GM12875 (cell line): ENCODE measurements around the gene PIM1.

Experiments
- H3K4me3 ChIP-seq: one replicate; pipeline ENCODE4 v1.5.1; 2011; ENCODE audit warnings: low read depth, low read length, control low read depth
- CTCF ChIP-seq: IDR thresholded peaks from 2 replicates; pipeline ENCODE4 v1.5.1; 2011; ENCODE audit warnings: low read depth, mild to moderate bottlenecking, control low read depth, inconsistent platforms, low read length, moderate library complexity, borderline replicate concordance; ENCODE audit not compliant: insufficient read depth

PIM1 gene

DNA sequence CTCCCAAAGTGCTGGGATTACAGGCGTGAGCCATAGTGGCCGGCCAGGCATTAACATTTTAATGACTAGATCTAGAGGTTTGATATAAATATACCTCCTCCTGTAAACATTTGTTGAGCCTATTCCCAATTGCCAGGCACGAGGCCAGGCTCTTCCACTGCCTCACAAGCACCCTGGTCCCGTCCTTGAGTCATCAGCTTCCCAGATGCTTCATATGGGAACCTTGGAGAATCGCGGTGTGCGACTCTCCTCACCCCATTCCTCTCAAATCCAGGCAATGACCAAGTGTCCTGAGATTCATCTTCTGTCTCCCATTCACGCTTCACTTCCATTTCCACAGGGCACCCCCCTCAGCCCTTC, 35.9 kb upstream of the PIM1 start:
- H3K4me3 ChIP-seq = no peak overlapping the region
- no peak for TF ChIP-seq CTCF

DNA sequence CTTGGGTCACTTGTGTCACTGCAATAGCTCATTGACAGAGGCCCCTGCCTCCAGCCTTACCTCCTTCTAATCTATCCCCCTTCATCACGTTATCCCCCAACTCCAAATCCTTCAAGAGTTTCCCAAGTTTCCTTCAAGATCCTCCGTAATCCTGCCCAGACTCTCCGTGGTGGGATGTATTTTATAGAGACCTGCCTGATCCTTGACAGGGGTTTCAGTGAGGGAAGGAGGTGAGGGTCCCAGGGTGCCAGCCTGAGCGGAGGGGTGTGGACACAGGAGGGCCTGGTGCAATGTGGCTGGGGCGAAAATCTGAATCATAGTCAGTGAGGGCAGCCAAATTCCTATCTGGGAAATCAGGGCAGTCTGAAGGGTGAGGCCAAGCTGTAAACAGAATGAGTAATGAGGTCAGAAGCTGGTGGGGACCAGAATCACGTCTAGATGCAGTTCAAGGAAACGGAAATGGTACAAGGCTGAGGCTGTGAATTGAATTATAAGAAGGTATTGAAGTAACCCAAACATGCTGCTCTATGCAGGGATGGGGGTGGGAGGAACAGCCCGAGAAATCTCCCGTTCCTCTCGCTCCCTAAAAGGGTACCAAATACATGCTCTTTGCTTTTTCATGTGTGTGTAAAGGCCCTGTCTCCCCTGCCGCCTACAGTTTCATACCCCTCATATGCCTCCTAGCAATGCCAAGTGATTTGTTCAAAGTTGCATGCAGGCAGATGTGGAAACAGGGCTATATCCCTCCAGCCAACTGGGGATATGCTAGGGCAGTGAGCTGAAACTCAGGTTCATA, 35.4 kb upstream of the PIM1 start:
- H3K4me3 ChIP-seq = no peak overlapping the region
- no peak for TF ChIP-seq CTCF

DNA sequence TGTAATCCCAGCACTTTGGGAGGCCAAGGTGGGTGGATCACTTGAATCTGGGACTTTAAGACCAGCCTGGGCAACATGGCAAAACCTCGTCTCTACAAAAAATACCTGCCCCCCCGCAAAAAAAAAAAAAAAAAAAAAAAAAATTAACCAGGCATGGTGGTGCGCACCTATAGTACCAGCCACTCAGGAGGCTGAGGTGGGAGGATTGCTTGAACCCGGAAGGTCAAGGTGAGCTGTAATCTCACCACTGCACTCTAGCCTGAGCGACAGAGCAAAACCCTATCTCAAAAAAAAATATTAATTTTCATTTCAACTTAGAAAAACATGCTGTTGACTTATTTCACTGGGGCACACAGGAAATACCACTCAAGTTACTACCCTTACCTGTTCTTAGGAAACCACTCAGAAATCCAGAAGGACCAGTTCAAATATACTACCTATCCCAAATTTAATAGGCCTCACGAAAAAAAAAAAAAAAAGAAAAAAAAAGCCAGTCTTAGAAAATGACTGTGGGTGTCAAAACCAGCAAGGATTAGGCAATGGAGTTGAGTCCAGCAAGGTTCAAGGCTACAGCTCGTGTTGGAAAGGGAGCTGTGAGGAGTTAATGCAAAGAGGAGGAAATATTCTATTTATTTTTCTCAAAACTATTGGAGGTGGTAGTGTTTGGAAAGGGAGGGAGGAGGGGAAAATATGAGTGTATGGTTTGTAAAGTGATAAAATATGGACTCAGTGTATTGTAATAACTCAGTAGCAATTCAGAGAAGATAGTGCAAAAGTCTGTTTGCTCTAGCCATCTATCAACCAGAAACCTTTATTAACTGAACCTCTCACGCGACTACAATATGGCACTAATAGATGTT, 33.9 kb upstream of the PIM1 start:
- H3K4me3 ChIP-seq = no peak overlapping the region
- no peak for TF ChIP-seq CTCF

- no peak for TF ChIP-seq CTCF
- no peak overlapping the region for H3K4me3 ChIP-seq
These were observed 33.1 kb upstream of the PIM1 start for GRCh38 chr6:37136821-37137200.

- no peak for TF ChIP-seq CTCF
- no peak overlapping the region for H3K4me3 ChIP-seq
These were observed 32.5 kb upstream of the PIM1 start for GRCh38 chr6:37137201-37138090.

- H3K4me3 ChIP-seq = no peak overlapping the region
- TF ChIP-seq CTCF = no peak
These were observed 31.1 kb upstream of the PIM1 start for GRCh38 chr6:37138856-37139229.
